ENCODE results near the gene TCEA2. TPM values are rescaled to one million over a fixed set of nuclear protein-coding genes. Genes with fewer than 3 reads are reported as not detected.

TCEA2 gene
- total RNA-seq, 3 donors from 2014 or later: 23.9 to 39.4 (median 26.6) TPM

DNA sequence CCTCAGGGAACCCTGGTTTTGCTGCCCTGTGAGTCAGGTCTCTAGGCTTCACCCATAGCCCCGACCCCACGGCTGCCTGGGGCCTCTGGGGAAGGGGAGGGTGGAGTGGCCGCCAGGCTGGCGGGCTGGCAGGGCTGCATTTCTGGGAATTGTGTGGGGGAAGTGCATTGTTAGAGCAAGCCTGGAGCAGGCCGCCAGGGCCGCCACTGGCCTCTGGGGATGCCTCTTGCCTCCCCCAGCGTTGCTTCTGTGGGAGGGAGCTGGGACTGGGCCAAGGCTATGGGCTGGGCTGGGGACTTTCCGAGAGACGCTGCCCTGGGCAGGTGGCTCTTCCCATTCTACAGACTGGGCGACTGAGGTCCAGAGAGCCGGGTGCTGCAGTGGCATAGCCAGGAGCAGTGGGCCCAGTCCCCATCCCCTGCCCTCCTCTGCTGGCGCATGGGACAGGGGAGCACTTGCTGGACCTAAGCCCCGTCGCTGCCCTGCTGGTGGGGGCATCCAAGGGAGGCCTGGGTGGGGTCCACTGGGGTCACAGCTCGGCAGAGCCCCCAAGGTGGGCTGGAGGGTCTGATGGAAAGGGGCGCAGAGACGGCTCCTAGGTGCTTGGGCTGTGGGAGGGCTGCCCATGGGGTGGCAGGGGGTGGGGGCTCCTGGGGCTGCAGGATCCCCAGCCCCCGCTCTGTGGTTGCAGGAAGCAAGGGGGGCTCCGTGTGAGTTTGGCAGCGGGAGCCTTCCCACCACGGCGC lies 6.9 kb upstream of the TCEA2 start:
- Histone ChIP-seq H3K9me3 (no peaks in the 10 kb centered on the region), H3K36me3 (no peaks in the 10 kb centered on the region), H3K4me3 (no peak overlapping the region), H3K27me3 (peaks cover 5 to 42% of the 10 kb centered on the region in 2 donors), H3K4me1 (no peaks in the 10 kb centered on the region), H3K27ac (peak overlapping the region in 1 of 2 donors; percentile 70)
- DNase-seq (ENCODE audit: low spot score in 2 of 2): no peak
- intact Hi-C loops (cut with DNase I; ENCODE audit: low total_unique reads): no loop called here
- TF ChIP-seq POLR2AphosphoS5 (IDR thresholded peaks at IDR 0.05) (peak in 1 of 3 donors; percentile 24), POLR2A (IDR thresholded peaks at IDR 0.05) (no peak)

DNA sequence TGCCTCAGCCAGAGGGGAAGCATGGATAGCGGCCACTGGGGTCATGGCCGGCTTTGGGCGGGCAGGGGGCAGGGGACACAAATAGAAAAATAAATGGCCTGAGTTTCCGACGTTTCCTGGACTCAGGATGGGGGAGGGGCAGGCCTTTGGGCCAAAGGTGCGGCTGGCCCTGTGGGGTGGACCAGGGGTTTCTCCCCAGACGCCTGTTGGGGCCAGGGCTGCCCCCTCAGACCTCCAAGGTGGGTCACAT lies 6.4 kb upstream of the TCEA2 start:
- no peak for DNase-seq (ENCODE audit: low spot score in 2 of 2)
- intact Hi-C loops (cut with DNase I; ENCODE audit: low total_unique reads): no loop called here
- H3K9me3 ChIP-seq: no peaks in the 10 kb centered on the region
- no peaks in the 10 kb centered on the region for H3K4me1 ChIP-seq
- no peak overlapping the region for H3K4me3 ChIP-seq
- no peaks in the 10 kb centered on the region for H3K36me3 ChIP-seq
- H3K27ac ChIP-seq: peak overlapping the region in 1 of 2 donors; percentile 70
- peaks cover 5 to 37% of the 10 kb centered on the region in 2 donors for H3K27me3 ChIP-seq
- TF ChIP-seq, protein P1, sequence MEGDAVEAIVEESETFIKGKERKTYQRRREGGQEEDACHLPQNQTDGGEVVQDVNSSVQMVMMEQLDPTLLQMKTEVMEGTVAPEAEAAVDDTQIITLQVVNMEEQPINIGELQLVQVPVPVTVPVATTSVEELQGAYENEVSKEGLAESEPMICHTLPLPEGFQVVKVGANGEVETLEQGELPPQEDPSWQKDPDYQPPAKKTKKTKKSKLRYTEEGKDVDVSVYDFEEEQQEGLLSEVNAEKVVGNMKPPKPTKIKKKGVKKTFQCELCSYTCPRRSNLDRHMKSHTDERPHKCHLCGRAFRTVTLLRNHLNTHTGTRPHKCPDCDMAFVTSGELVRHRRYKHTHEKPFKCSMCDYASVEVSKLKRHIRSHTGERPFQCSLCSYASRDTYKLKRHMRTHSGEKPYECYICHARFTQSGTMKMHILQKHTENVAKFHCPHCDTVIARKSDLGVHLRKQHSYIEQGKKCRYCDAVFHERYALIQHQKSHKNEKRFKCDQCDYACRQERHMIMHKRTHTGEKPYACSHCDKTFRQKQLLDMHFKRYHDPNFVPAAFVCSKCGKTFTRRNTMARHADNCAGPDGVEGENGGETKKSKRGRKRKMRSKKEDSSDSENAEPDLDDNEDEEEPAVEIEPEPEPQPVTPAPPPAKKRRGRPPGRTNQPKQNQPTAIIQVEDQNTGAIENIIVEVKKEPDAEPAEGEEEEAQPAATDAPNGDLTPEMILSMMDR (IDR thresholded peaks at IDR 0.05): no peak
- no peak for TF ChIP-seq POLR2AphosphoS5 (IDR thresholded peaks at IDR 0.05)
- no peak for TF ChIP-seq POLR2A (IDR thresholded peaks at IDR 0.05)

DNA sequence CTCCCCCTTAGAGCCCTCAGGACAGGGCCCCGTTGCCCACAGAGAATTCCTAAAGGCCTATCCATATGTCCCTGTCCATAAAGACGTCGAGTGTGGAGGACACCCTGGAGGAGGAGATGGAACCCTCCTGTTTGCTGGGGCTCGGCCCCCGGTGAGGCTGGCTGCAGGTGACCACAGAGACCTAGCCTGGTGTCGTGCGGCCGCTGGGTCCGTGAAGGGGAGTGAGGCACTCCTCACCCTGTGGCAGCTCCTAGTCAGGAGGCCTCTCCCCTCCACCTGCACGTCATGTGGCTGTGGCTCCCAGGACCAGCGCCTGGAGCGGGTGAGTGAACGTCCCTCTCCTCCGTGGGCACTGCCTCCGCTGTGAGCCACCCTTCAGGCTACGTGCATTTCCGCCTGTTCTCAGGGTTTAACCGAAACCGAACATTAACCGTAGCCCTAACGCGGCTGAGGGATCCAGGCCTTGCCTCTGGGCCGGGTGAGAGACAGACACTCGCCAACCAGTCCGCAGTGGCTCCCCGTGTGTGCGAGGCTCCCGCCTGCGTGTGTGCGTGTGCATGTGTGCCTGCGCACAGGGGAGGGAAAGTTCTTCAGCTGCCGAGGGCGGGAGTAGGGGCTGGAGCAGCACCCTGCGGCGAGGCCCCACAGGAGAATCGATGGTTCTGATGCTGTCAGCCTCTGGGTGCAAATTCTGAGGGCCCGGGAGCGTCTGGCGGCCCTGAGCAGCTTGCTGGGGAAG lies 5.9 kb upstream of the TCEA2 start:
- DNase-seq (ENCODE audit: low spot score in 2 of 2): no peak
- Histone ChIP-seq H3K36me3 (no peaks in the 10 kb centered on the region), H3K27me3 (peaks cover 5 to 33% of the 10 kb centered on the region in 2 donors), H3K4me1 (peaks cover 0 to under 1% of the 10 kb centered on the region in 2 donors), H3K4me3 (peak overlapping the region; percentile 4 to 42 (median 16)), H3K27ac (peak overlapping the region; percentile 13 to 70), H3K9me3 (no peaks in the 10 kb centered on the region)
- intact Hi-C loops (cut with DNase I; ENCODE audit: low total_unique reads): no loop called here
- TF ChIP-seq, protein P1 (IDR thresholded peaks at IDR 0.05): no peak
- TF ChIP-seq POLR2A (IDR thresholded peaks at IDR 0.05) (no peak), POLR2AphosphoS5 (IDR thresholded peaks at IDR 0.05) (no peak)

DNA sequence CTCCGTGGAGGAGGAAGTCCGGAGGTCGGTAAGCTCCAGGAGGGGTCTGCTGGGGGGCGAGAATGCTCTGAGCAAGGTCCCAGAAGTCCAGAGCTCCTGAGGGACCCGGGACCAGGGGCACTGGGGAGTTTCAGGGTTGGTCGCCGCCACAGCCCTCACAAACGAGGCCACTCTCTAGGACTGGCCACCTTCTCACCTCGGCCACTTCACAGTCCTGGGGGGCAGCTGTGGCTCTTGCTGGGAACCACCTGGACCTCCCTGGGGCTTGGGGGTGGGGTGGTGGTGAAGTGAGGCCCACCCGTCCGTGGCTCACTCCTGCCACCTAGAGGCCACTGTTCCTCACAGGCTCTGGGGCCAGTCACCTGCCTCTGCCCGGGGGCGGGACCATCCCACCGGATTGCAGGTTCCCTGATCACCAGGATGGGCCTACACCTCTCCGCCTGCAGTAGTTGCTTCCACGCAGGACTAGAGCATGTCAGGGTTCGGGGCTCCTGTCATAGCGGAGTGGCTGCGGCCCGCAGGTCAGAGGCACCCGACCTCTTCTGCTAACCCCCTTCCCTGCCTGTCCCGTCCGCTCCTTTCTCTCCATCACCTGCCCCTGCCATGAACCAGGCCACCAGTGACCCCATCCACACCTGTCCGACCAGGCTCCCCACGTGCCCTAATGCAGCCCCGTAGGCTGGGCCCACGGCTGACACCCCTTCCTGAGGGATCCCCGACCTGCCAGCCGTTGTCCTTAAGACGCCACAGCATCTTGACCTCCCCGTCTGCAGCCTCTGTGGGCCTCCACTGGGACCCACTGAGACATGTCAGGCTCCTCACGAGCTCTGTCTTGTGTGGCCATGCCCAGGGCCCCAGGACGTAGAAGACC lies 5.1 kb upstream of the TCEA2 start:
- H3K27ac ChIP-seq: peak overlapping the region; percentile 13 to 70
- peaks cover 4 to 6% of the 10 kb centered on the region in 2 donors for H3K4me1 ChIP-seq
- peak overlapping the region; percentile 4 to 42 (median 16) for H3K4me3 ChIP-seq
- H3K9me3 ChIP-seq: no peaks in the 10 kb centered on the region
- TF ChIP-seq, protein P1 (IDR thresholded peaks at IDR 0.05): peak; percentile 19 to 72 (median 66)
- no peak for TF ChIP-seq POLR2A (IDR thresholded peaks at IDR 0.05)
- intact Hi-C loops (cut with DNase I; ENCODE audit: low total_unique reads): no loop called here
- H3K27me3 ChIP-seq: peaks cover 5 to 25% of the 10 kb centered on the region in 2 donors
- peak; percentile 43 to 80 for DNase-seq (ENCODE audit: low spot score in 2 of 2)
- H3K36me3 ChIP-seq: no peaks in the 10 kb centered on the region

DNA sequence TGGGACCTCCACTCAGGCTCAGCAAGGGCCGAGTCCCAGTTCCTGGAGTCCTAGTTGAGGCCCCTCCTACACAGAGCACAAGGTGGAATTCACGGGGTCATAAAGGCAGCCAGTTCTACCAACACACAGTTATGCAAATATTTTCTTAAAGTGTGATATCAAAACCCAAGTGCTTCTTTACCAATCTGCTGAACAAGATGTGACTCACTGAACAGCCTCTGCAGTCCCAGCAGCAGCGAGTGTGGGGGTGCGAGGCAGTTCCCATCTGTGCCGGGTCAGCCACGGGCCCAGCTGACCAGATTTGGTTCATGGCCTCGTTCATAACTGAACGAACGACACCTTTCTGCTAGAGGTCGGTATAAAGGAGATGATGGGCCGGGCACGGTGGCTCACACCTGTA lies 4.5 kb upstream of the TCEA2 start:
- no peak overlapping the region for H3K4me3 ChIP-seq
- intact Hi-C loops (cut with DNase I; ENCODE audit: low total_unique reads): no loop called here
- DNase-seq (ENCODE audit: low spot score in 2 of 2): no peak
- no peak overlapping the region for H3K27ac ChIP-seq
- peaks cover 5 to 24% of the 10 kb centered on the region in 2 donors for H3K27me3 ChIP-seq
- peaks cover 4 to 6% of the 10 kb centered on the region in 2 donors for H3K4me1 ChIP-seq
- no peaks in the 10 kb centered on the region for H3K9me3 ChIP-seq
- H3K36me3 ChIP-seq: no peaks in the 10 kb centered on the region
- TF ChIP-seq, protein P1 (IDR thresholded peaks at IDR 0.05): no peak
- TF ChIP-seq POLR2AphosphoS5 (IDR thresholded peaks at IDR 0.05) (no peak), POLR2A (IDR thresholded peaks at IDR 0.05) (no peak)
